Measurements from ENCODE around the gene CMIP. TPM values are rescaled to one million over a fixed set of nuclear protein-coding genes. Genes with fewer than 3 reads are reported as not detected.

Gene CMIP
- polyA plus RNA-seq, 3 donors: 0.85 to 61.9 (median 0.93) TPM

- Mint-ChIP-seq H3K9me3 (no peaks in the 10 kb centered on the region), H3K27me3 (ENCODE audit: low read depth in 3 of 3) (no peaks in the 10 kb centered on the region), H3K4me1 (no peaks in the 10 kb centered on the region), H3K27ac (peak overlapping the region in 2 of 7 donors; percentile 72 to 82), H3K36me3 (peaks cover 78 to 88% of the 10 kb centered on the region in 2 donors), H3K4me3 (no peak overlapping the region)
- Histone ChIP-seq H3K4me3 (replicated peaks in 1 of 3; ENCODE audit: low read depth in 2 of 3, low read length in 3 of 3) (no peak overlapping the region), H3K9ac (ENCODE audit: insufficient read depth, low read length, poor library complexity, severe bottlenecking) (no peak overlapping the region), H3K4me1 (ENCODE audit: control insufficient read depth in 1 of 2, insufficient read depth in 2 of 2, low read length in 2 of 2) (no peaks in the 10 kb centered on the region), H3K27me3 (ENCODE audit: control insufficient read depth in 2 of 2, insufficient read depth in 2 of 2, low read length in 2 of 2) (no peaks in the 10 kb centered on the region), H4K20me1 (ENCODE audit: insufficient read depth, low read length) (peaks cover 82% of the 10 kb centered on the region), H3K9me3 (replicated peaks in 1 of 2; ENCODE audit: control insufficient read depth in 1 of 2, insufficient read depth in 1 of 2, low read length in 2 of 2) (no peaks in the 10 kb centered on the region), H3K4me2 (replicated peaks; ENCODE audit: extremely low read depth, low read length, poor library complexity, severe bottlenecking) (no peak overlapping the region), H3K79me2 (ENCODE audit: insufficient read depth, low read length) (no peaks in the 10 kb centered on the region), H3K27ac (ENCODE audit: low read depth in 1 of 2, low read length in 2 of 2) (peak overlapping the region in 1 of 2 donors; percentile 31), H2AFZ (ENCODE audit: insufficient read depth, low read depth, low read length, poor library complexity, severe bottlenecking) (no peak overlapping the region), H3K36me3 (replicated peaks in 1 of 2; ENCODE audit: control insufficient read depth in 1 of 2, insufficient read depth in 2 of 2, low read length in 2 of 2) (peaks cover 86 to 90% of the 10 kb centered on the region in 2 donors)
- 96% methylated on average over 11 of the region's 14 CpGs for WGBS (ENCODE audit: insufficient coverage)
- TF ChIP-seq, protein P1, sequence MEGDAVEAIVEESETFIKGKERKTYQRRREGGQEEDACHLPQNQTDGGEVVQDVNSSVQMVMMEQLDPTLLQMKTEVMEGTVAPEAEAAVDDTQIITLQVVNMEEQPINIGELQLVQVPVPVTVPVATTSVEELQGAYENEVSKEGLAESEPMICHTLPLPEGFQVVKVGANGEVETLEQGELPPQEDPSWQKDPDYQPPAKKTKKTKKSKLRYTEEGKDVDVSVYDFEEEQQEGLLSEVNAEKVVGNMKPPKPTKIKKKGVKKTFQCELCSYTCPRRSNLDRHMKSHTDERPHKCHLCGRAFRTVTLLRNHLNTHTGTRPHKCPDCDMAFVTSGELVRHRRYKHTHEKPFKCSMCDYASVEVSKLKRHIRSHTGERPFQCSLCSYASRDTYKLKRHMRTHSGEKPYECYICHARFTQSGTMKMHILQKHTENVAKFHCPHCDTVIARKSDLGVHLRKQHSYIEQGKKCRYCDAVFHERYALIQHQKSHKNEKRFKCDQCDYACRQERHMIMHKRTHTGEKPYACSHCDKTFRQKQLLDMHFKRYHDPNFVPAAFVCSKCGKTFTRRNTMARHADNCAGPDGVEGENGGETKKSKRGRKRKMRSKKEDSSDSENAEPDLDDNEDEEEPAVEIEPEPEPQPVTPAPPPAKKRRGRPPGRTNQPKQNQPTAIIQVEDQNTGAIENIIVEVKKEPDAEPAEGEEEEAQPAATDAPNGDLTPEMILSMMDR (IDR thresholded peaks at IDR 0.05): no peak
- intact Hi-C loops (cut with micrococcal nuclease): no loop called here
- DNase-seq: no peak
These were observed 250.1 kb downstream of the CMIP start for GRCh38 chr16:81694494-81695280.

DNA sequence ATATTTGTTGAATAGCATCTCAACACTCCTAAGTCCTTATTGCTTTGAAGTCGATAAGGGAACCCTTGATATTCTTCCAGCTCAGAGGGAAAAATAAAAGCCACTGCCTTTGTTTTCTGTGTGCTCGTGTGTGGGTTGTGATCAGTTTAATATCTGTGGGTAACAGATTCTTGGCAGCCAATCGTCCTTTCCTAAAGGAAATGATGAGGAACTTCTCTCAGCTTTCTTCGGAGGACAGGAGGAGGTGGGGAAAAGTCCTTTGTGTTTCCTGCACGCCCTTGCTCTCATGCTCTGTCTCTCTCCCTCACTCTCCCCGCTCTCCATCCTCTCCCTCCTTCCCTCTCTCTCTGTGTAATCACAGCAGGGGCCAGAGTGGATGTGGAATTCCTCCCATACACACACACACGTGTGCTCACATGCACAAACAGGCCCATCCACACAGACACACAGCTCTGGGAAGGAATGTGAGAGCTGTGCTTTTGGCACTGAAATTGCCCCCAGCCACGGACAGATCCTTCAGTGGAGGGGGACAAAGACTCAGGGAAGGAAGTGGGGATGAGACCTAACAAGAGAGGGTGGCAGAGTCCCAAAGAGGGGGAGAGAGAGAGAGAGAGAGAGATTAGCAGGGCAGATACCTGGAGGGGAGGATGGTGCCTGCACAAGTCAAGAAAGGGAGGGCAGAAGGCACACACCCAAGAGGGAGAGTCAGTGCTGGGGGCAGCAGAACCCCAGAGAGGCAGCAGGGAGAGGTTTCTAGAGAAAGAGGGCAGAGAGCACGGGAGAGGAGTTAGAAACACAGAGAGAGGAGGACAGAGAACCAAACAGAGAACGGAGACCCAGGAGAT, 250.9 kb downstream of the CMIP start:
- Histone ChIP-seq H3K27me3 (ENCODE audit: control insufficient read depth in 2 of 2, insufficient read depth in 2 of 2, low read length in 2 of 2) (no peaks in the 10 kb centered on the region), H3K4me3 (replicated peaks in 1 of 3; ENCODE audit: low read depth in 2 of 3, low read length in 3 of 3) (no peak overlapping the region), H3K79me2 (ENCODE audit: insufficient read depth, low read length) (no peaks in the 10 kb centered on the region), H4K20me1 (ENCODE audit: insufficient read depth, low read length) (peaks cover 78% of the 10 kb centered on the region), H2AFZ (ENCODE audit: insufficient read depth, low read depth, low read length, poor library complexity, severe bottlenecking) (no peak overlapping the region), H3K4me2 (replicated peaks; ENCODE audit: extremely low read depth, low read length, poor library complexity, severe bottlenecking) (no peak overlapping the region), H3K36me3 (replicated peaks in 1 of 2; ENCODE audit: control insufficient read depth in 1 of 2, insufficient read depth in 2 of 2, low read length in 2 of 2) (peaks cover 94 to 99% of the 10 kb centered on the region in 2 donors), H3K4me1 (ENCODE audit: control insufficient read depth in 1 of 2, insufficient read depth in 2 of 2, low read length in 2 of 2) (no peaks in the 10 kb centered on the region), H3K27ac (ENCODE audit: low read depth in 1 of 2, low read length in 2 of 2) (peak overlapping the region in 1 of 2 donors; percentile 51), H3K9ac (ENCODE audit: insufficient read depth, low read length, poor library complexity, severe bottlenecking) (no peak overlapping the region), H3K9me3 (replicated peaks in 1 of 2; ENCODE audit: control insufficient read depth in 1 of 2, insufficient read depth in 1 of 2, low read length in 2 of 2) (no peaks in the 10 kb centered on the region)
- 67% methylated on average over 3 of the region's 10 CpGs for WGBS (ENCODE audit: insufficient coverage)
- Mint-ChIP-seq H3K9me3 (no peaks in the 10 kb centered on the region), H3K27ac (peak overlapping the region in 5 of 7 donors; percentile 47 to 82 (median 58)), H3K36me3 (peaks cover 86 to 96% of the 10 kb centered on the region in 2 donors), H3K27me3 (ENCODE audit: low read depth in 3 of 3) (no peaks in the 10 kb centered on the region), H3K4me3 (no peak overlapping the region), H3K4me1 (no peaks in the 10 kb centered on the region)
- intact Hi-C loops (cut with micrococcal nuclease): no loop called here
- DNase-seq: no peak
- TF ChIP-seq, protein P1 (IDR thresholded peaks at IDR 0.05): no peak

All from CD14-positive monocyte (primary cell).